ENCODE measurements around the gene ATAD1.

ATAD1 gene

GRCh38 chr10:87799860-87800259 lies 18.2 kb downstream of the ATAD1 start:
- DNase-seq = no peak

- DNase-seq = no peak
Measured at GRCh38 chr10:87798082-87798481, 19.9 kb downstream of the ATAD1 start.

- DNase-seq = no peak
Measured at GRCh38 chr10:87794285-87794684, 23.7 kb downstream of the ATAD1 start.

GRCh38 chr10:87790185-87790584 lies 27.8 kb downstream of the ATAD1 start:
- DNase-seq = no peak

- DNase-seq = no peak
Measured at GRCh38 chr10:87786421-87786820, 31.6 kb downstream of the ATAD1 start.

GRCh38 chr10:87782721-87783120 lies 35.3 kb downstream of the ATAD1 start:
- DNase-seq = no peak

GRCh38 chr10:87781545-87781944 lies 36.5 kb downstream of the ATAD1 start:
- DNase-seq = no peak

- no peak for DNase-seq
Measured at GRCh38 chr10:87776328-87776727, 41.7 kb downstream of the ATAD1 start.

- no peak for DNase-seq
Measured at GRCh38 chr10:87775766-87776165, 42.3 kb downstream of the ATAD1 start.

GRCh38 chr10:87771871-87772500 lies 46.0 kb downstream of the ATAD1 start:
- DNase-seq = no peak

- no peak for DNase-seq
Measured at GRCh38 chr10:87767253-87767652, 50.8 kb downstream of the ATAD1 start.

GRCh38 chr10:87765666-87766376 lies 52.2 kb downstream of the ATAD1 start:
- DNase-seq = no peak

- DNase-seq = no peak
Measured at GRCh38 chr10:87764072-87764934, 53.7 kb downstream of the ATAD1 start.

GRCh38 chr10:87763086-87763861 lies 54.8 kb downstream of the ATAD1 start:
- no peak for DNase-seq

GRCh38 chr10:87761892-87762291 lies 56.1 kb downstream of the ATAD1 start:
- no peak for DNase-seq

GRCh38 chr10:87761153-87761552 lies 56.9 kb downstream of the ATAD1 start:
- no peak for DNase-seq

GRCh38 chr10:87760195-87760905 lies 57.7 kb downstream of the ATAD1 start:
- no peak for DNase-seq

- DNase-seq = no peak
Measured at GRCh38 chr10:87759551-87759950, 58.5 kb downstream of the ATAD1 start.

- DNase-seq = no peak
Measured at GRCh38 chr10:87757685-87758084, 60.3 kb downstream of the ATAD1 start.

GRCh38 chr10:87753995-87754866 lies 63.8 kb downstream of the ATAD1 start:
- no peak for DNase-seq

GRCh38 chr10:87752566-87752965 lies 65.5 kb downstream of the ATAD1 start:
- no peak for DNase-seq

All from SIG-M5 (cell line).